Mesothelial cell of epicardium (in vitro differentiated cells): ENCODE data around the gene SLC6A15. TPM values are rescaled to one million over a fixed set of nuclear protein-coding genes. Genes with fewer than 3 reads are reported as not detected.

Experiments used
- DNase-seq, 2 experiments: peaks; one replicate each; pipeline ENCODE4 v3.0.0; 2021; ENCODE audit warnings: low spot score in 2 of 2; ENCODE audit not compliant: unreplicated experiment in 2 of 2
- H3K27ac Mint-ChIP-seq: 2 replicates; pipeline ENCODE4 v1.8.0; 2021; ENCODE audit warnings: mixed read lengths
- H3K27me3 Mint-ChIP-seq: 2 replicates; pipeline ENCODE4 v1.8.0; 2021; ENCODE audit warnings: low read depth, mixed read lengths
- H3K36me3 Mint-ChIP-seq: 2 replicates; pipeline ENCODE4 v1.8.0; 2021; ENCODE audit warnings: mixed read lengths
- H3K4me1 Mint-ChIP-seq: 2 replicates; pipeline ENCODE4 v1.8.0; 2021; ENCODE audit warnings: mixed read lengths
- H3K4me3 Mint-ChIP-seq: 2 replicates; pipeline ENCODE4 v1.8.0; 2021; ENCODE audit warnings: mild to moderate bottlenecking, moderate library complexity, mixed read lengths
- H3K9me3 Mint-ChIP-seq: 2 replicates; pipeline ENCODE4 v1.8.0; 2021; ENCODE audit warnings: mixed read lengths
- CTCF ChIP-seq: fragments of 200-600 bp; sonication (generic); IDR thresholded peaks from one replicate; pipeline ENCODE4 v1.5.0; 2021; ENCODE audit warnings: antibody characterized with exemption; ENCODE audit not compliant: unreplicated experiment
- total RNA-seq: library from RNA; stranded (reverse); gene quantifications from 3 replicates; pipeline ENCODE4 v1.2.1, GENCODE V29; 2021

Gene SLC6A15
- total RNA-seq, 1 donor from 2014 or later = 9.6 TPM

- H3K9me3 Mint-ChIP-seq = peaks cover 41% of the 10 kb centered on the region
- no peaks in the 10 kb centered on the region for H3K4me1 Mint-ChIP-seq
- H3K36me3 Mint-ChIP-seq = peaks cover 5% of the 10 kb centered on the region
- no peaks in the 10 kb centered on the region for H3K27me3 Mint-ChIP-seq
- no peak overlapping the region for H3K27ac Mint-ChIP-seq
- TF ChIP-seq CTCF = no peak
- DNase-seq = no peak
- no peak overlapping the region for H3K4me3 Mint-ChIP-seq
These were observed 56.3 kb downstream of the SLC6A15 start for GRCh38 chr12:84856156-84856900.

GRCh38 chr12:84843593-84844144 is 68.9 kb downstream of the SLC6A15 start:
- Mint-ChIP-seq H3K4me1 (peaks cover 12% of the 10 kb centered on the region), H3K27ac (no peak overlapping the region), H3K9me3 (no peaks in the 10 kb centered on the region), H3K27me3 (no peaks in the 10 kb centered on the region), H3K36me3 (no peaks in the 10 kb centered on the region), H3K4me3 (no peak overlapping the region)
- no peak for TF ChIP-seq CTCF
- DNase-seq = no peak

- Mint-ChIP-seq H3K36me3 (no peaks in the 10 kb centered on the region), H3K27ac (no peak overlapping the region), H3K4me1 (peaks cover 12% of the 10 kb centered on the region), H3K27me3 (no peaks in the 10 kb centered on the region), H3K9me3 (no peaks in the 10 kb centered on the region), H3K4me3 (no peak overlapping the region)
- TF ChIP-seq CTCF = peak; percentile 87
- no peak for DNase-seq
These were observed 70.1 kb downstream of the SLC6A15 start for GRCh38 chr12:84842406-84843013.

- Mint-ChIP-seq H3K9me3 (no peaks in the 10 kb centered on the region), H3K36me3 (no peaks in the 10 kb centered on the region), H3K4me1 (peaks cover 12% of the 10 kb centered on the region), H3K4me3 (no peak overlapping the region), H3K27ac (no peak overlapping the region), H3K27me3 (no peaks in the 10 kb centered on the region)
- DNase-seq = no peak
- TF ChIP-seq CTCF = no peak
These were observed 71.0 kb downstream of the SLC6A15 start for GRCh38 chr12:84841591-84841990.

GRCh38 chr12:84840356-84840755 is 72.2 kb downstream of the SLC6A15 start:
- no peaks in the 10 kb centered on the region for H3K36me3 Mint-ChIP-seq
- peaks cover 12% of the 10 kb centered on the region for H3K4me1 Mint-ChIP-seq
- no peaks in the 10 kb centered on the region for H3K9me3 Mint-ChIP-seq
- H3K4me3 Mint-ChIP-seq = no peak overlapping the region
- no peaks in the 10 kb centered on the region for H3K27me3 Mint-ChIP-seq
- no peak overlapping the region for H3K27ac Mint-ChIP-seq
- no peak for TF ChIP-seq CTCF
- DNase-seq = no peak
